Endothelial cell of umbilical vein (primary cell): ENCODE results near the gene PTPN6. TPM values are rescaled to one million over a fixed set of nuclear protein-coding genes. Genes with fewer than 3 reads are reported as not detected.

ENCODE experiments used
- BruUV-seq: library from RNA; stranded (reverse); fragments of 400-500 nt; replicated peaks from 2 replicates; lab custom pipeline; 2021; lab: Mats Ljungman, UMichigan
- CTCF ChIA-PET: fragments of 300-600, 350-600 bp; sonication (Branson Sonifier 250); formaldehyde crosslinking; loops from one replicate; lab custom pipeline; 2021; ENCODE audit warnings: antibody characterized with exemption, inconsistent platforms; lab: Charles Lee
- POLR2A ChIA-PET: fragments of 300-600, 350-600 bp; sonication (Branson Sonifier 250); formaldehyde crosslinking; loops from one replicate; lab custom pipeline; 2021; ENCODE audit warnings: antibody characterized with exemption, inconsistent platforms; lab: Charles Lee
- DNase-seq: peaks from one replicate; pipeline ENCODE4 v3.0.0-alpha.2; 2011; ENCODE audit warnings: low read depth, low spot score
- FAIRE-seq: peaks from 2 replicates; lab custom pipeline; 2011; peaks lifted over from hg19 to GRCh38; lab: Jason Lieb, UNC
- H2AFZ ChIP-seq: 2 replicates; pipeline ENCODE4 v1.6.0; 2012; ENCODE audit warnings: low read depth, low read length, control low read depth, inconsistent platforms
- H3K27ac ChIP-seq: 2 replicates; pipeline ENCODE4 v1.5.1; 2011; ENCODE audit warnings: low read depth, mild to moderate bottlenecking, control low read depth, low read length, moderate library complexity; ENCODE audit not compliant: insufficient read depth
- H3K27me3 ChIP-seq, 2 experiments: 2 replicates each; pipeline versions ENCODE4 v1.6.0 to v1.6.1; 2011; ENCODE audit warnings: low read length in 2 of 2, mixed read lengths in 1 of 2; ENCODE audit not compliant: control insufficient read depth in 2 of 2, insufficient read depth in 2 of 2
- H3K36me3 ChIP-seq, 2 experiments: 2 replicates in 1 of 2; 3 replicates in 1 of 2; pipeline ENCODE4 v1.5.1; 2011; ENCODE audit warnings: low read length in 2 of 2, mild to moderate bottlenecking in 1 of 2, moderate library complexity in 1 of 2; ENCODE audit not compliant: control insufficient read depth in 2 of 2, insufficient read depth in 2 of 2; ENCODE audit errors: extremely low read depth in 1 of 2
- H3K4me1 ChIP-seq: 3 replicates; pipeline ENCODE4 v1.5.1; 2011; ENCODE audit warnings: mild to moderate bottlenecking, low read length; ENCODE audit not compliant: control insufficient read depth, insufficient read depth; ENCODE audit errors: extremely low read depth
- H3K4me2 ChIP-seq: 2 replicates; pipeline ENCODE4 v1.6.1; 2011; ENCODE audit warnings: low read length, control low read depth, mixed read lengths; ENCODE audit not compliant: insufficient read depth
- H3K4me3 ChIP-seq, 3 experiments: fragments of 200-600 bp in 1 of 3; sonication (generic), shearing (Covaris generic) in 1 of 3; replicated peaks in 1 of 3; 2 replicates each; pipeline ENCODE4 v1.5.1; 2011 to 2016; ENCODE audit warnings: control low read depth in 3 of 3, low read length in 3 of 3, mild to moderate bottlenecking in 2 of 3, inconsistent platforms in 1 of 3, low read depth in 1 of 3, moderate library complexity in 1 of 3; ENCODE audit not compliant: insufficient read depth in 1 of 3
- H3K79me2 ChIP-seq: 2 replicates; pipeline ENCODE4 v1.6.0; 2012; ENCODE audit warnings: low read length, inconsistent platforms; ENCODE audit not compliant: control insufficient read depth, insufficient read depth
- H3K9ac ChIP-seq: replicated peaks from 2 replicates; pipeline ENCODE3; 2011; ENCODE audit warnings: low read length, control low read depth; ENCODE audit not compliant: insufficient read depth; ENCODE audit errors: extremely low read depth
- H3K9me1 ChIP-seq: replicated peaks from 3 replicates; pipeline ENCODE4 v1.6.0; 2011; ENCODE audit warnings: mild to moderate bottlenecking, low read length; ENCODE audit not compliant: control insufficient read depth, insufficient read depth; ENCODE audit errors: extremely low read depth
- H3K9me3 ChIP-seq: replicated peaks from 2 replicates; pipeline ENCODE4 v1.5.1; 2012; ENCODE audit warnings: low read length, inconsistent platforms; ENCODE audit not compliant: control insufficient read depth, insufficient read depth
- H4K20me1 ChIP-seq: replicated peaks from 2 replicates; pipeline ENCODE3; 2011; ENCODE audit warnings: mild to moderate bottlenecking, low read length; ENCODE audit not compliant: control insufficient read depth, insufficient read depth; ENCODE audit errors: extremely low read depth
- CTCF ChIP-seq, 2 donors: IDR thresholded peaks; 1 replicate in 1 of 2; 2 replicates in 1 of 2; pipeline ENCODE4 v1.5.1; 2011; ENCODE audit warnings: low read length in 2 of 2, mild to moderate bottlenecking in 2 of 2, moderate library complexity in 2 of 2, control low read depth in 1 of 2, inconsistent platforms in 1 of 2, low read depth in 1 of 2; ENCODE audit not compliant: insufficient read depth in 1 of 2; ENCODE audit errors: extremely low read depth in 1 of 2
- EZH2 ChIP-seq: IDR thresholded peaks from 2 replicates; pipeline ENCODE4 v1.6.1; 2012; ENCODE audit warnings: borderline replicate concordance, low read depth, mild to moderate bottlenecking, moderate library complexity, low read length, inconsistent platforms; ENCODE audit not compliant: severe bottlenecking
- FOS ChIP-seq: IDR thresholded peaks from 2 replicates; pipeline ENCODE4 v1.6.1; 2011; ENCODE audit warnings: mild to moderate bottlenecking, low read length, moderate library complexity, borderline replicate concordance; ENCODE audit not compliant: insufficient read depth
- GATA2 ChIP-seq: IDR thresholded peaks from 2 replicates; pipeline ENCODE4 v1.7.0; 2011; ENCODE audit warnings: low read depth, mild to moderate bottlenecking, moderate library complexity, mixed read lengths, low read length; ENCODE audit not compliant: insufficient read length, insufficient read depth
- JUN ChIP-seq: IDR thresholded peaks from 2 replicates; pipeline ENCODE4 v1.6.1; 2011; ENCODE audit warnings: borderline replicate concordance, low read depth; ENCODE audit not compliant: insufficient read length, insufficient read depth
- MAX ChIP-seq: IDR thresholded peaks from 2 replicates; pipeline ENCODE4 v1.6.1; 2011; ENCODE audit not compliant: insufficient read depth, insufficient read length
- MYC ChIP-seq: IDR thresholded peaks from one replicate; pipeline ENCODE4 v1.6.1; 2011; ENCODE audit warnings: mild to moderate bottlenecking, low read depth, low read length
- POLR2A ChIP-seq: IDR thresholded peaks from 2 replicates; pipeline ENCODE4 v1.6.1; 2012; ENCODE audit warnings: low read depth, mild to moderate bottlenecking, control low read depth, low read length
- POLR2AphosphoS5 ChIP-seq: IDR thresholded peaks from 2 replicates; pipeline ENCODE4 v1.6.1; 2012; ENCODE audit warnings: low read depth, mild to moderate bottlenecking, control low read depth, low read length, moderate library complexity; ENCODE audit not compliant: insufficient read depth
- dilution Hi-C: fragments of 300-500 bp; cut with MboI; formaldehyde crosslinking; loops from one replicate; pipeline ENCODE4 v1.15.0; 2019; ENCODE audit warnings: low sequenced_read_pairs; ENCODE audit not compliant: extremely low pct_ligation_motif_present
- intact Hi-C: fragments of 100-400 bp; cut with micrococcal nuclease; formaldehyde crosslinking; loops from one replicate; pipeline ENCODE4 v1.10.0; 2022
- polyA plus RNA-seq, 4 experiments: library from polyadenylated mRNA; depleted of rRNA in 3 of 4; stranded (reverse) in 3 of 4; unstranded in 1 of 4; fragments of >200 nt; gene quantifications; 2 replicates each; pipeline versions ENCODE4 v1.2.1 to v1.2.3, GENCODE V29; 2011 to 2012; ENCODE audit warnings: missing spikeins in 1 of 4
- total RNA-seq: library from RNA; stranded (reverse); gene quantifications from 2 replicates; pipeline ENCODE4 v1.2.3, GENCODE V29; 2021

Gene PTPN6
- total and polyA plus RNA-seq, 2 donors (not counting 3 experiments of a cell fraction or from before 2014, with no cell fraction given), result 0.25 to 1.6 TPM

GRCh38 chr12:6963016-6963731 is 12.0 kb downstream of the PTPN6 start:
- peaks cover 18% of the 10 kb centered on the region for H3K4me1 ChIP-seq
- no peak overlapping the region for H2AFZ ChIP-seq
- TF ChIP-seq GATA2, result no peak
- TF ChIP-seq POLR2AphosphoS5, result no peak
- no peak for TF ChIP-seq MYC
- no peak for TF ChIP-seq EZH2
- no peak for TF ChIP-seq POLR2A
- no peak for TF ChIP-seq FOS
- no peak for TF ChIP-seq MAX
- no peak for TF ChIP-seq CTCF (IDR thresholded peaks at IDR 0.05; ENCODE audit: extremely low read depth in 1 of 2, insufficient read depth in 1 of 2, low read depth in 1 of 2, low read length in 2 of 2)
- TF ChIP-seq JUN, result no peak
- BruUV-seq, result no TSS peak
- dilution Hi-C loops, result no loop called here
- H3K27ac ChIP-seq, result no peak overlapping the region
- H3K36me3 ChIP-seq, result peaks cover 13 to 25% of the 10 kb centered on the region in 2 experiments
- H3K79me2 ChIP-seq, result peaks cover 8% of the 10 kb centered on the region
- FAIRE-seq, result no peak
- no peak overlapping the region for H3K4me3 ChIP-seq
- H3K9me1 ChIP-seq, result no peaks in the 10 kb centered on the region
- ChIA-PET CTCF (interaction anchor here (1.6 to 4.0 kb wide), 7 partner anchors 15 to 128 kb away, joined by 4 to 124 read pairs (median 13); partner anchors contain the start of genes C12orf57, RNU7-1 and SPSB2), POLR2A (no interaction called here)
- H3K9me3 ChIP-seq, result no peaks in the 10 kb centered on the region
- H3K9ac ChIP-seq, result no peak overlapping the region
- H3K4me2 ChIP-seq, result no peak overlapping the region
- H3K27me3 ChIP-seq, result no peaks in the 10 kb centered on the region
- H4K20me1 ChIP-seq, result no peaks in the 10 kb centered on the region
- no peak for DNase-seq
- intact Hi-C loops, result no loop called here
